ENCODE results near the gene PAPPA.

PAPPA gene

GRCh38 chr9:116238776-116239340 lies 85.3 kb downstream of the PAPPA start:
- no peaks in the 10 kb centered on the region for H3K9me3 ChIP-seq (ENCODE audit: insufficient read depth, low read depth, low read length)
- H3K9ac ChIP-seq (ENCODE audit: low read depth, low read length), result no peak overlapping the region
- no peaks in the 10 kb centered on the region for H3K36me3 ChIP-seq (ENCODE audit: insufficient read depth, low read depth, low read length)
- no peak overlapping the region for H3K4me3 ChIP-seq (ENCODE audit: low read length)
- no peaks in the 10 kb centered on the region; the same call in 1 of the 2 replicates for H3K4me1 ChIP-seq (ENCODE audit: insufficient read depth, low read length)
- H3K27me3 ChIP-seq (ENCODE audit: insufficient read depth, low read length), result no peaks in the 10 kb centered on the region
- no peak overlapping the region for H3K27ac ChIP-seq (ENCODE audit: low read length)

- H3K36me3 ChIP-seq (ENCODE audit: insufficient read depth, low read depth, low read length), result no peaks in the 10 kb centered on the region
- H3K27ac ChIP-seq (ENCODE audit: low read length), result no peak overlapping the region
- H3K4me1 ChIP-seq (ENCODE audit: insufficient read depth, low read length), result no peaks in the 10 kb centered on the region
- no peaks in the 10 kb centered on the region for H3K27me3 ChIP-seq (ENCODE audit: insufficient read depth, low read length)
- no peak overlapping the region for H3K4me3 ChIP-seq (ENCODE audit: low read length)
- no peak overlapping the region for H3K9ac ChIP-seq (ENCODE audit: low read depth, low read length)
- H3K9me3 ChIP-seq (ENCODE audit: insufficient read depth, low read depth, low read length), result no peaks in the 10 kb centered on the region
These were observed 90.1 kb downstream of the PAPPA start for GRCh38 chr9:116243708-116244107.

GRCh38 chr9:116247284-116247683 lies 93.7 kb downstream of the PAPPA start:
- Histone ChIP-seq H3K36me3 (ENCODE audit: insufficient read depth, low read depth, low read length) (no peaks in the 10 kb centered on the region), H3K4me3 (ENCODE audit: low read length) (no peak overlapping the region), H3K27ac (ENCODE audit: low read length) (no peak overlapping the region), H3K27me3 (ENCODE audit: insufficient read depth, low read length) (no peaks in the 10 kb centered on the region), H3K9ac (ENCODE audit: low read depth, low read length) (no peak overlapping the region), H3K4me1 (ENCODE audit: insufficient read depth, low read length) (no peaks in the 10 kb centered on the region), H3K9me3 (ENCODE audit: insufficient read depth, low read depth, low read length) (no peaks in the 10 kb centered on the region)

DNA sequence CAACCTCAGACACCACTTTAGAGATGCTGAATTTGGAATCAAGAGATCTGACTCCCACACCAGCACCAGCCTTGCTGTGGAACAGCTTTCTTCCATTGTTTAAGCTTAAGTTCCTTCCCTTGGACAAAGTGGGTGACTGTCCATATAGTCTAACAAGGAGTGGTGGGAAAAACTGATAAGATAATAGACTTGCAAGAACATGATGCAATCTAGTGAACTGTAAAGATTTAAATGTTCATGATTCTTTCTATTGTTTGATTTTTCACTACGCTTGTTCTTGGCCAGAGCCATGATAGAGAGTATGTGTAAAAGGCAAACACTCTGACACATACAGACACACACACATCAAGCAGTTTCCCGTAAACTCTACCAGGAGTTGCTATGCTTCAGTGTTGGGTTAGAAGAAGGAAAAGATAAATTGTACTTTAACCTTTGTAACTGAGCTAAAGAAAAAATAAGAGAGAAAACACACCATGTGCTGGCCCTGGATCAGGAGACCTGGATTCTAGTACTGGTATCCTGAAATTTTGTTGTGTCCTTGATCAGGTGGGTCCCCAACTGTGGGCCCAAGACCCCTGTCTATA lies 94.3 kb downstream of the PAPPA start:
- no peak overlapping the region for H3K4me3 ChIP-seq (ENCODE audit: low read length)
- no peak overlapping the region for H3K27ac ChIP-seq (ENCODE audit: low read length)
- no peaks in the 10 kb centered on the region for H3K36me3 ChIP-seq (ENCODE audit: insufficient read depth, low read depth, low read length)
- no peaks in the 10 kb centered on the region for H3K9me3 ChIP-seq (ENCODE audit: insufficient read depth, low read depth, low read length)
- H3K4me1 ChIP-seq (ENCODE audit: insufficient read depth, low read length), result no peaks in the 10 kb centered on the region
- H3K27me3 ChIP-seq (ENCODE audit: insufficient read depth, low read length), result no peaks in the 10 kb centered on the region
- H3K9ac ChIP-seq (ENCODE audit: low read depth, low read length), result no peak overlapping the region

- no peak overlapping the region for H3K4me3 ChIP-seq (ENCODE audit: low read length)
- no peaks in the 10 kb centered on the region for H3K4me1 ChIP-seq (ENCODE audit: insufficient read depth, low read length)
- H3K27me3 ChIP-seq (ENCODE audit: insufficient read depth, low read length), result no peaks in the 10 kb centered on the region
- H3K9ac ChIP-seq (ENCODE audit: low read depth, low read length), result no peak overlapping the region
- H3K9me3 ChIP-seq (ENCODE audit: insufficient read depth, low read depth, low read length), result no peaks in the 10 kb centered on the region
- no peaks in the 10 kb centered on the region for H3K36me3 ChIP-seq (ENCODE audit: insufficient read depth, low read depth, low read length)
- no peak overlapping the region for H3K27ac ChIP-seq (ENCODE audit: low read length)
These were observed 97.3 kb downstream of the PAPPA start for GRCh38 chr9:116250891-116251290.

- Histone ChIP-seq H3K9me3 (ENCODE audit: insufficient read depth, low read depth, low read length) (no peaks in the 10 kb centered on the region), H3K36me3 (ENCODE audit: insufficient read depth, low read depth, low read length) (no peaks in the 10 kb centered on the region), H3K9ac (ENCODE audit: low read depth, low read length) (no peak overlapping the region), H3K4me1 (ENCODE audit: insufficient read depth, low read length) (no peaks in the 10 kb centered on the region), H3K27me3 (ENCODE audit: insufficient read depth, low read length) (no peaks in the 10 kb centered on the region), H3K27ac (ENCODE audit: low read length) (no peak overlapping the region), H3K4me3 (ENCODE audit: low read length) (no peak overlapping the region)
These were observed 97.8 kb downstream of the PAPPA start for GRCh38 chr9:116251366-116251765.

- no peaks in the 10 kb centered on the region for H3K9me3 ChIP-seq (ENCODE audit: insufficient read depth, low read depth, low read length)
- no peak overlapping the region for H3K27ac ChIP-seq (ENCODE audit: low read length)
These were observed 106.9 kb downstream of the PAPPA start for GRCh38 chr9:116260531-116260930.

GRCh38 chr9:116262448-116262847 lies 108.9 kb downstream of the PAPPA start:
- no peaks in the 10 kb centered on the region for H3K4me1 ChIP-seq (ENCODE audit: insufficient read depth, low read length)
- no peaks in the 10 kb centered on the region for H3K9me3 ChIP-seq (ENCODE audit: insufficient read depth, low read depth, low read length)
- no peaks in the 10 kb centered on the region for H3K36me3 ChIP-seq (ENCODE audit: insufficient read depth, low read depth, low read length)
- no peak overlapping the region for H3K9ac ChIP-seq (ENCODE audit: low read depth, low read length)
- H3K4me3 ChIP-seq (ENCODE audit: low read length), result no peak overlapping the region
- no peak overlapping the region for H3K27ac ChIP-seq (ENCODE audit: low read length)
- H3K27me3 ChIP-seq (ENCODE audit: insufficient read depth, low read length), result no peaks in the 10 kb centered on the region

More at GRCh38 chr9:116260531-116260930, 106.9 kb downstream of the PAPPA start:
- Histone ChIP-seq H3K4me3 (ENCODE audit: low read length) (no peak overlapping the region), H3K36me3 (ENCODE audit: insufficient read depth, low read depth, low read length) (no peaks in the 10 kb centered on the region), H3K4me1 (ENCODE audit: insufficient read depth, low read length) (no peaks in the 10 kb centered on the region), H3K27me3 (ENCODE audit: insufficient read depth, low read length) (no peaks in the 10 kb centered on the region), H3K9ac (ENCODE audit: low read depth, low read length) (no peak overlapping the region)

DNA sequence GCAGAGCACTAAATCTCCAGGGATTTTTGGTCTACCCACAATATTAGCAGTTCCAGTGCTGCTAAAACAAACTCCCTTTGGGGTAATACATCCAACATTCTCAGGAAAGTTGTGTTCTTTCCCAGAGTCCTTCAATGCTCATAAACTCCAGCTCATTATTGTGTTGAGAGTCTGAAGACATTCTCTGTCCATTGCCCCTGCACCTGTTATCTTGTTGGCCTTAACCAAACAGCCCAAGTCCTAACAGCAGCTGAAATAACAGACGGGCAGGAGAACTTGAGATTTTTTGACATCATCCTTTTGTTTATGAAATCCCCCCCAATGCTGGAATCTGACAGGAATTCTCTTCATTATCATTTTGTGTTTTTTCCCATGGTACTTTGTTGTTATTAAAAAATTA lies 110.8 kb downstream of the PAPPA start:
- H3K36me3 ChIP-seq (ENCODE audit: insufficient read depth, low read depth, low read length), result no peaks in the 10 kb centered on the region

DNA sequence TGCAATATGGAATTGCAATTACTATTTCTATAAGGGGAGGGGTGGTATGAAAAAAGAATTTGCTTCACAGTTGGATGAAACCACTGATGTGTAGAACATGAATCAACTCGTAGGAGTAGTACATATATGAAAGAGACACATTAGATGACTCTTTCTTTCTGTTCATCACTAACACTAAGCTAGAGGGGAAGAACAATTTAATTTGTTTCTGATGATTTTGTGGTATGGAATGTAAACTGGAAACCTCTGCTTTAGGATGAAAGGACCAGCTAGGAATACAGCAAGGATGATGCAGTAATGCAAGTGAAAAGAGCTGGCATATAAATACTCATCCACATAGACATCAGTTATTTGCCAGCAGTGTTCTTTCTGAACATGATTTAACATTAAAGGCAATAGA lies 113.4 kb downstream of the PAPPA start:
- peaks cover 8% of the 10 kb centered on the region for H3K4me1 ChIP-seq (ENCODE audit: insufficient read depth, low read length)
- H3K36me3 ChIP-seq (ENCODE audit: insufficient read depth, low read depth, low read length), result no peaks in the 10 kb centered on the region
- peaks cover 32% of the 10 kb centered on the region for H3K27me3 ChIP-seq (ENCODE audit: insufficient read depth, low read length)
- no peaks in the 10 kb centered on the region for H3K9me3 ChIP-seq (ENCODE audit: insufficient read depth, low read depth, low read length)
- no peak overlapping the region for H3K9ac ChIP-seq (ENCODE audit: low read depth, low read length)
- H3K4me3 ChIP-seq (ENCODE audit: low read length), result no peak overlapping the region
- no peak overlapping the region for H3K27ac ChIP-seq (ENCODE audit: low read length)

More for the DNA sequence above, 110.8 kb downstream of the PAPPA start:
- no peak overlapping the region for H3K4me3 ChIP-seq (ENCODE audit: low read length)
- H3K4me1 ChIP-seq (ENCODE audit: insufficient read depth, low read length), result no peaks in the 10 kb centered on the region
- no peak overlapping the region for H3K27ac ChIP-seq (ENCODE audit: low read length)
- H3K9ac ChIP-seq (ENCODE audit: low read depth, low read length), result no peak overlapping the region
- H3K27me3 ChIP-seq (ENCODE audit: insufficient read depth, low read length), result peaks cover 6% of the 10 kb centered on the region
- no peaks in the 10 kb centered on the region for H3K9me3 ChIP-seq (ENCODE audit: insufficient read depth, low read depth, low read length)

DNA sequence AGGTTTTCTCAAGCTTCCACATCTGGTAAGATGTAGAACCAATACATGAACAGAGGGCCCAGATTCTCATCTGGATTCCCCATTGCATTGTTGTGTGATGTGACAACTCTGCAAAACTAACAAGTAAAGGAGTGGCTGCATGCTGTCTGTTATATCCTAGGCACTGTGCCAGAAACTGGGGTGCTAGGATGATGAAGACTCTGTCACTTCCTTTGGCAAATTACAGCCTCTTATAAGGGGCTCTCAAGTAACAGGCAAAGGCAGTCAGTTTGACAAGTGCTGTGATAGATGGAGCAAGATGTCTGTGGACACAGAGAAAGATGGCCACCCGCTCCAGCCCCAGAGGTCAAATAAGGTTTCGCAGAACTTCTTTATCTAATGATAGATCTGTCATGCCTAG lies 115.7 kb downstream of the PAPPA start:
- H3K27me3 ChIP-seq (ENCODE audit: insufficient read depth, low read length), result peaks cover 55% of the 10 kb centered on the region
- peaks cover 8% of the 10 kb centered on the region for H3K4me1 ChIP-seq (ENCODE audit: insufficient read depth, low read length)
- no peak overlapping the region for H3K27ac ChIP-seq (ENCODE audit: low read length)
- H3K9me3 ChIP-seq (ENCODE audit: insufficient read depth, low read depth, low read length), result no peaks in the 10 kb centered on the region
- H3K4me3 ChIP-seq (ENCODE audit: low read length), result no peak overlapping the region
- no peaks in the 10 kb centered on the region for H3K36me3 ChIP-seq (ENCODE audit: insufficient read depth, low read depth, low read length)
- no peak overlapping the region for H3K9ac ChIP-seq (ENCODE audit: low read depth, low read length)

DNA sequence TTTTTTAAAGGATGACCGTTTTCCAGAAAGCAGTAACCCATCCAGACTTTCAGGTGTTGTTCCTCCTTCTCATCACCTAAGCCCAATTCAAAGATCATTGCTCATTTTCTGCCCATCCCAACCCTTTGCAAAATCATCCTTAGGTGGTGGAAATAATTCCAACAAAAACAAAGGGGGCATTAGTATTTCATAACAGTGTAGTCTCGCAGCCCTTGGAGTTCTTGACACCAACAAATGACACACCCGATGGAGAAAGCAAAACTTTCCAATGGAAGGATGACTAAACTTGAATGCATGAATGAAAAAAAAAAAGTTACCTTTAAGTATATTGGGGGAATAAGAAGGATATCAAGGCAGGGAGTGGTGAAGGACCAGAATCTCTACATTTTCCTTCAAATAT lies 117.0 kb downstream of the PAPPA start:
- Histone ChIP-seq H3K27me3 (ENCODE audit: insufficient read depth, low read length) (peaks cover 68% of the 10 kb centered on the region), H3K9ac (ENCODE audit: low read depth, low read length) (no peak overlapping the region), H3K27ac (ENCODE audit: low read length) (no peak overlapping the region), H3K4me3 (ENCODE audit: low read length) (no peak overlapping the region), H3K9me3 (ENCODE audit: insufficient read depth, low read depth, low read length) (no peaks in the 10 kb centered on the region), H3K36me3 (ENCODE audit: insufficient read depth, low read depth, low read length) (no peaks in the 10 kb centered on the region), H3K4me1 (ENCODE audit: insufficient read depth, low read length) (peaks cover 13% of the 10 kb centered on the region)
